ENCODE measurements around the gene POU3F2.

POU3F2 gene

DNA sequence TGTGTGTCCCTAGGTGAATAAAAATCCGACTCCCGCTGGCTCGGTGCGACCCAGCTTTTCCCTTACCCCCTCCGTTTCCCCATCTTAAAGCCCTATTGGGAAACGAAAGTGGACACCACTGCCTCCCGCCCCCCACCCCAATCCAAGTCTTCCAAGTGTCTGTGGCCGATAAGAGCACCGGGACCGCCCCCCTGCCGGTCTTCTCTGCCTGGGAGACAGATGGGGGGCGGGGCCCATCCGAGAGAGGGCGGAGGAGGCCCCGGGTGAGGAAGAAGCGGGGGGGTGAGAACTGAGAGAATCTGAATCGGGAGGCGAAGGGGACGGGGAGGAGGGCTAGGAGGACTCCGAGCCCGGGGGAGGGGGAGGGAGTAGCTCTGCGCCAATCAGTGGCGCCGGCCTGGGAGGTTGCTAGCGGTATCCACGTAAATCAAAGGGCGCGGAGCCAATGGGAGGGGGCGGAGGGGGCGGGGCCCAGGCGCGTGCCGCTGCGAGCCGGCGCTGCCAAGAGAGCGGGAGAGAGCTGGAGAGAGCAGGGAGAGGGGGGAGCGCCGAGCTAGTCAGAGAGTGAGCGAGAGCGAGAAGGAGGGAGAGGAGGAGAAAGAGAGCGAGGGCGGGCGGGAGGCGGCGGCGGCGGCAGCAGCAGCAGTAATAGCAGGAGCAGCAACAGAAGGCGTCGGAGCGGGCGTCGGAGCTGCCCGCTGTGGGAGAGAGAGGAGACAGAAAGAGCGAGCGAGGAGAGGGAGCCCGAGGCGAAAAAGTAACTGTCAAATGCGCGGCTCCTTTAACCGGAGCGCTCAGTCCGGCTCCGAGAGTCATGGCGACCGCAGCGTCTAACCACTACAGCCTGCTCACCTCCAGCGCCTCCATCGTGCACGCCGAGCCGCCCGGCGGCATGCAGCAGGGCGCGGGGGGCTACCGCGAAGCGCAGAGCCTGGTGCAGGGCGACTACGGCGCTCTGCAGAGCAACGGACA is at the start of gene POU3F2:
TSS of gene POU3F2 (plus strand) at position 515 of the 972 bp plus-strand sequence. CDS start at position 815, 300 bp downstream.
- no peaks in the 10 kb centered on the region for H3K36me3 ChIP-seq (ENCODE audit: control insufficient read depth, insufficient read depth, low read length)
- H3K27me3 ChIP-seq (ENCODE audit: control insufficient read depth, insufficient read depth, low read length): peaks cover 91% of the 10 kb centered on the region
- peaks cover 45% of the 10 kb centered on the region for H3K4me1 ChIP-seq (ENCODE audit: control insufficient read depth, insufficient read depth, low read length)
- H3K9ac ChIP-seq (ENCODE audit: low read length): no peak within 1 kb of the TSS
- no peak within 1 kb of the TSS for H3K4me3 ChIP-seq (ENCODE audit: low read length)
- H3K9me3 ChIP-seq (ENCODE audit: control insufficient read depth, low read length): no peaks in the 10 kb centered on the region

- Histone ChIP-seq H3K27me3 (ENCODE audit: control insufficient read depth, insufficient read depth, low read length) (no peaks in the 10 kb centered on the region), H3K36me3 (ENCODE audit: control insufficient read depth, insufficient read depth, low read length) (no peaks in the 10 kb centered on the region), H3K4me3 (ENCODE audit: low read length) (no peak overlapping the region)
Observed at GRCh38 chr6:98787435-98787834, 46.9 kb upstream of the POU3F2 start.

DNA sequence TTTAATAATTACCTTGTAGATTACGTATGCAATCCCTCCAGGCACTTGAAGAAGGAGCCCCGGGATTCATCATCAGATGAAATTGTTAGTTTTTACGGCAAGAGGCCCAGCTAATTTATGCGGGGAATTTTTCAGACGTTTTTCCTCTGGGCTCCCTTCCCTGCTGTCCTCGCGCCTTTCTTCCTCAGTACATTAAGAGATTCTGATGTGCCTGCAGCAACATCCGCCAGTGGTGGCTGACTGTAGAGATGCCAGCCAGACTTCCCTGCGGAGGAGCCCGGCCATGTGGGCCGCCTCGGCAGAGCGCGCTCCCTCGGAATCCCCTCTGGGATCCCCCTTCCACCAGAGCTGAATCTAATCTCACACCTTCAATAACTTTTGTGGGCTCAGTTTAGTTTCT is 46.4 kb upstream of the POU3F2 start:
- Histone ChIP-seq H3K9me3 (ENCODE audit: control insufficient read depth, low read length) (no peaks in the 10 kb centered on the region), H3K27me3 (ENCODE audit: control insufficient read depth, insufficient read depth, low read length) (no peaks in the 10 kb centered on the region), H3K9ac (ENCODE audit: low read length) (no peak overlapping the region), H3K4me1 (ENCODE audit: control insufficient read depth, insufficient read depth, low read length) (no peaks in the 10 kb centered on the region), H3K36me3 (ENCODE audit: control insufficient read depth, insufficient read depth, low read length) (no peaks in the 10 kb centered on the region), H3K4me3 (ENCODE audit: low read length) (no peak overlapping the region)

More at GRCh38 chr6:98787435-98787834, 46.9 kb upstream of the POU3F2 start:
- H3K9ac ChIP-seq (ENCODE audit: low read length): no peak overlapping the region
- H3K9me3 ChIP-seq (ENCODE audit: control insufficient read depth, low read length): no peaks in the 10 kb centered on the region
- H3K4me1 ChIP-seq (ENCODE audit: control insufficient read depth, insufficient read depth, low read length): no peaks in the 10 kb centered on the region

- Histone ChIP-seq H3K27me3 (ENCODE audit: control insufficient read depth, insufficient read depth, low read length) (no peaks in the 10 kb centered on the region), H3K4me1 (ENCODE audit: control insufficient read depth, insufficient read depth, low read length) (no peaks in the 10 kb centered on the region), H3K36me3 (ENCODE audit: control insufficient read depth, insufficient read depth, low read length) (no peaks in the 10 kb centered on the region), H3K9ac (ENCODE audit: low read length) (no peak overlapping the region), H3K4me3 (ENCODE audit: low read length) (no peak overlapping the region), H3K9me3 (ENCODE audit: control insufficient read depth, low read length) (no peaks in the 10 kb centered on the region)
Observed at GRCh38 chr6:98794307-98794842, 40.0 kb upstream of the POU3F2 start.

DNA sequence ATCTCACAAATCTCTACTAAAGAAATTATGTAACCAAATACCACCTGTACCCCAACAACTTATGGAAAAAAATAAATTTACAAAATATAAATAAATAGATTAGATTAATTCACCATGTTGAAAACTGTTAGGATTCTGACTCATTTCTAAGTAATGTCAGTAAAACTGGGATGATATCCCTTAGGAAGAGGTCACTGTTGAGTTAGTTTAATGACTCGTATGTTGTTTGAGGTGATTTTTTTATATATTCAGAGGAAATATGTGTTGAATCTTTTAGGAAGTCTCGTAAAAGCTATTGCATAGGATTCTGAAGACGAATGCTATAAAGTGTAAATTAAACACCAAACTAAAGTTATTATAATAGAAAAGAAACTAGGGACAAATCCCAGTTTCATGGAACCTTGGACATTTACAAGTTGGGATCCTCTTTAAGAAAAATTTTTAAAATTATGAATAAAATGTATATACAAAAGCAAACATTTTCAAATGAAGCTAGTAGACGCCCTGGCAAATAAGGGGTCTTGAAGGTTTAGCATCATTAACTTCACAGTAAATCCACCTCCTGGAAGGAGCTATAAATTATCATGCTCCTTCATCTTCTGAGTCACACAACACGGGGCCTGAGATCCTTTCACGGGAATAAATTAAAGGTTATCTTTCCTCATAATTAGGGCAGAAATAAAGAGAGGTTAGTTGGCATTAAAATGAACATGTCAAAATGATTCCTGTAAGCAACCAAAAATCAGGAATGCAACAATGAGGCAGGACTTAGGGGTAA is 37.0 kb upstream of the POU3F2 start:
- Histone ChIP-seq H3K27me3 (ENCODE audit: control insufficient read depth, insufficient read depth, low read length) (no peaks in the 10 kb centered on the region), H3K9ac (ENCODE audit: low read length) (no peak overlapping the region), H3K4me1 (ENCODE audit: control insufficient read depth, insufficient read depth, low read length) (no peaks in the 10 kb centered on the region), H3K9me3 (ENCODE audit: control insufficient read depth, low read length) (no peaks in the 10 kb centered on the region), H3K4me3 (ENCODE audit: low read length) (no peak overlapping the region), H3K36me3 (ENCODE audit: control insufficient read depth, insufficient read depth, low read length) (no peaks in the 10 kb centered on the region)

- H3K27me3 ChIP-seq (ENCODE audit: control insufficient read depth, insufficient read depth, low read length): no peaks in the 10 kb centered on the region
- H3K9me3 ChIP-seq (ENCODE audit: control insufficient read depth, low read length): no peaks in the 10 kb centered on the region
- no peaks in the 10 kb centered on the region for H3K36me3 ChIP-seq (ENCODE audit: control insufficient read depth, insufficient read depth, low read length)
- H3K4me1 ChIP-seq (ENCODE audit: control insufficient read depth, insufficient read depth, low read length): no peaks in the 10 kb centered on the region
- H3K4me3 ChIP-seq (ENCODE audit: low read length): no peak overlapping the region
- H3K9ac ChIP-seq (ENCODE audit: low read length): no peak overlapping the region
Observed at GRCh38 chr6:98800866-98801265, 33.5 kb upstream of the POU3F2 start.

DNA sequence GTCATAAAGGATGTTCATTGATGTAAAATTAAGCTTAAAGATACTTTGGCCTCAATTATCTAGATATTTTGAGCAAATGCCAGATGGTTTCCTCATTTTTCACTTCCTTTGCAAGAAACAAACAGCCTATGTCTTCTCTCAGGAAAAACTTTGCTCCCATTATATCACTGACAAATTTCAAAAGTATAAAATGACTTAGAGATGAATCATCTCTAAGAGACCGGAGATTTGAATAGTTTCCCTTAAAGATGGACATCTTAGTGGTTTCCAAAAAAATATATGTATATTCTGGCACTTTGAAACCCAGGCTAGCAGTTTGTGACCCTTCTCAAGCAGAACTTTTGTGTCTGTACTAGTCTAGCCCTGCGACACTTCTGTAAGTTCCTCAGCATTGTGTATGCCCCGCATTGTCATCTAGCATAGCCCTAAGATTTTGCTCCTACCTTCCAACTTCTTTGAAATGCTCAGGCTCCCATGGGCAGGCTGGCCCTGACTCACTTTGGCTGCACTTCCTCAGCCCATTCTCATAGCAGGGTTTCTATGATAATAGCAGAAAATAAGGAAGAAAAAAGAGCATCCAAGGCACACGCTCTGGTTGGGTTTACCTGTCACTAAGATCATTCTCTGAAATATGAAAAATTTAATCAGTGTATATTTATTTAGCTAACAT is 25.7 kb upstream of the POU3F2 start:
- H3K27me3 ChIP-seq (ENCODE audit: control insufficient read depth, insufficient read depth, low read length): no peaks in the 10 kb centered on the region
- no peaks in the 10 kb centered on the region for H3K4me1 ChIP-seq (ENCODE audit: control insufficient read depth, insufficient read depth, low read length)
- H3K9ac ChIP-seq (ENCODE audit: low read length): no peak overlapping the region
- H3K4me3 ChIP-seq (ENCODE audit: low read length): no peak overlapping the region
- H3K36me3 ChIP-seq (ENCODE audit: control insufficient read depth, insufficient read depth, low read length): no peaks in the 10 kb centered on the region
- H3K9me3 ChIP-seq (ENCODE audit: control insufficient read depth, low read length): no peaks in the 10 kb centered on the region

DNA sequence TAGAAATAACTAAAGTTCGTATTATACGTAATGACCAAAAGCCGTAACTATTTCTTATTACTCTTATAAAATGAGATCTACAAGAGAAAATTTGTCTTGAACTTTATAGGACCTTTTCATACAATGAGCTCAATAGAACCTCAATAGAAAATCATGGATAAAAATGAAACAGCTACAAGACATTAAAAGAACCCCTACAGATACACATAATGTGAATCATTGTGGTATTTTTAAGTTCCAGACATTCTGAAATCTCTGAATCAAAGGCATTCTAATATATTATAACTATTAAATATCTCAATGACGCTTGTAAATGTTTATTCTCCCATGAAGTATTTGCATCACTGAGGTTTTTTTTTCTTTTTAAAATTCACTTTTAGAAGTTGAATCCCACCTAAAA is 22.2 kb upstream of the POU3F2 start:
- H3K4me3 ChIP-seq (ENCODE audit: low read length): no peak overlapping the region
- no peaks in the 10 kb centered on the region for H3K4me1 ChIP-seq (ENCODE audit: control insufficient read depth, insufficient read depth, low read length)
- no peaks in the 10 kb centered on the region for H3K9me3 ChIP-seq (ENCODE audit: control insufficient read depth, low read length)
- no peaks in the 10 kb centered on the region for H3K36me3 ChIP-seq (ENCODE audit: control insufficient read depth, insufficient read depth, low read length)
- no peaks in the 10 kb centered on the region for H3K27me3 ChIP-seq (ENCODE audit: control insufficient read depth, insufficient read depth, low read length)
- H3K9ac ChIP-seq (ENCODE audit: low read length): no peak overlapping the region

GRCh38 chr6:98816799-98817198 is 17.6 kb upstream of the POU3F2 start:
- peaks cover 6% of the 10 kb centered on the region for H3K27me3 ChIP-seq (ENCODE audit: control insufficient read depth, insufficient read depth, low read length)

GRCh38 chr6:98821756-98822405 is 12.5 kb upstream of the POU3F2 start:
- H3K9me3 ChIP-seq (ENCODE audit: control insufficient read depth, low read length): no peaks in the 10 kb centered on the region
- H3K4me3 ChIP-seq (ENCODE audit: low read length): no peak overlapping the region
- peaks cover 43% of the 10 kb centered on the region for H3K27me3 ChIP-seq (ENCODE audit: control insufficient read depth, insufficient read depth, low read length)
- H3K9ac ChIP-seq (ENCODE audit: low read length): no peak overlapping the region
- H3K36me3 ChIP-seq (ENCODE audit: control insufficient read depth, insufficient read depth, low read length): no peaks in the 10 kb centered on the region
- no peaks in the 10 kb centered on the region for H3K4me1 ChIP-seq (ENCODE audit: control insufficient read depth, insufficient read depth, low read length)

More at GRCh38 chr6:98816799-98817198, 17.6 kb upstream of the POU3F2 start:
- H3K4me3 ChIP-seq (ENCODE audit: low read length): no peak overlapping the region
- no peaks in the 10 kb centered on the region for H3K9me3 ChIP-seq (ENCODE audit: control insufficient read depth, low read length)
- H3K36me3 ChIP-seq (ENCODE audit: control insufficient read depth, insufficient read depth, low read length): no peaks in the 10 kb centered on the region
- H3K4me1 ChIP-seq (ENCODE audit: control insufficient read depth, insufficient read depth, low read length): no peaks in the 10 kb centered on the region
- H3K9ac ChIP-seq (ENCODE audit: low read length): no peak overlapping the region

- H3K27me3 ChIP-seq (ENCODE audit: control insufficient read depth, insufficient read depth, low read length): peaks cover 60% of the 10 kb centered on the region
- H3K9me3 ChIP-seq (ENCODE audit: control insufficient read depth, low read length): no peaks in the 10 kb centered on the region
- H3K9ac ChIP-seq (ENCODE audit: low read length): no peak overlapping the region
- no peak overlapping the region for H3K4me3 ChIP-seq (ENCODE audit: low read length)
- H3K36me3 ChIP-seq (ENCODE audit: control insufficient read depth, insufficient read depth, low read length): no peaks in the 10 kb centered on the region
- no peaks in the 10 kb centered on the region for H3K4me1 ChIP-seq (ENCODE audit: control insufficient read depth, insufficient read depth, low read length)
Observed at GRCh38 chr6:98823428-98824161, 10.8 kb upstream of the POU3F2 start.

Measured in mucosa of stomach (tissue), 1 donor.